Fibroblast of pulmonary artery (primary cell): ENCODE results near the gene TIMM10B.

Source experiments
- DNase-seq: peaks from one replicate; pipeline ENCODE4 v3.0.0-alpha.2; 2010; ENCODE audit warnings: low read depth
- H3K4me3 ChIP-seq: replicated peaks from 2 replicates; pipeline ENCODE4 v1.5.1; 2011; ENCODE audit warnings: low read depth, mild to moderate bottlenecking, control low read depth, low read length, moderate library complexity
- CTCF ChIP-seq: IDR thresholded peaks from 2 replicates; pipeline ENCODE4 v1.5.1; 2011; ENCODE audit warnings: mild to moderate bottlenecking, control low read depth, low read length, inconsistent platforms; ENCODE audit errors: missing control alignments

Gene TIMM10B

GRCh38 chr11:6456361-6457073, 24.8 kb upstream of the TIMM10B start:
- H3K4me3 ChIP-seq, result no peak overlapping the region
- DNase-seq, result no peak
- no peak for TF ChIP-seq CTCF

GRCh38 chr11:6457581-6458320, 23.6 kb upstream of the TIMM10B start:
- H3K4me3 ChIP-seq, result no peak overlapping the region
- TF ChIP-seq CTCF, result no peak
- no peak for DNase-seq

- H3K4me3 ChIP-seq, result no peak overlapping the region
- TF ChIP-seq CTCF, result no peak
- no peak for DNase-seq
Measured at GRCh38 chr11:6458352-6459098, 22.8 kb upstream of the TIMM10B start.

- no peak overlapping the region for H3K4me3 ChIP-seq
- TF ChIP-seq CTCF, result no peak
- DNase-seq, result no peak
Measured at GRCh38 chr11:6459099-6459450, 22.2 kb upstream of the TIMM10B start.

GRCh38 chr11:6468712-6469495, 12.4 kb upstream of the TIMM10B start:
- no peak for TF ChIP-seq CTCF
- DNase-seq, result peak; percentile 95
- H3K4me3 ChIP-seq, result no peak overlapping the region

- TF ChIP-seq CTCF, result no peak
- no peak overlapping the region for H3K4me3 ChIP-seq
- DNase-seq, result no peak
Measured at GRCh38 chr11:6469599-6469998, 11.7 kb upstream of the TIMM10B start.
